Brain microvascular endothelial cell (primary cell): ENCODE data around the gene PCSK1.

Source experiments
- DNase-seq: peaks from one replicate; pipeline ENCODE4 v3.0.0-alpha.2; 2020
- H3K27ac ChIP-seq: fragments of 250-450 bp; sonication (Bioruptor Pico); 2 replicates; pipeline ENCODE4 v1.5.1; 2020; ENCODE audit warnings: mild to moderate bottlenecking, moderate library complexity
- H3K27me3 ChIP-seq: fragments of 250-450 bp; sonication (Bioruptor Pico); replicated peaks from 2 replicates; pipeline ENCODE4 v1.5.1; 2020; ENCODE audit warnings: mild to moderate bottlenecking
- H3K36me3 ChIP-seq: fragments of 250-450 bp; sonication (Bioruptor Pico); replicated peaks from 2 replicates; pipeline ENCODE4 v1.5.1; 2020; ENCODE audit warnings: mild to moderate bottlenecking
- H3K4me3 ChIP-seq: 2 replicates; pipeline ENCODE4 v1.5.1; 2011; ENCODE audit warnings: low read depth, mild to moderate bottlenecking, control low read depth, low read length, moderate library complexity
- in situ Hi-C: cut with HindIII; loops from 2 replicates; pipeline ENCODE4 v1.10.0; 2017; ENCODE audit warnings: low sequenced_read_pairs, low pct_ligation_motif_present
- TF ChIP-seq, protein P1 (sequence below): IDR thresholded peaks from 2 replicates; pipeline ENCODE4 v1.5.1; 2011; ENCODE audit warnings: low read depth, mild to moderate bottlenecking, moderate library complexity, low read length, control low read depth, inconsistent platforms; ENCODE audit errors: missing control alignments

The PCSK1 gene

GRCh38 chr5:96432216-96433065 lies 607 bp downstream of the PCSK1 start:
- no peaks in the 10 kb centered on the region for H3K36me3 ChIP-seq
- TF ChIP-seq, protein P1, sequence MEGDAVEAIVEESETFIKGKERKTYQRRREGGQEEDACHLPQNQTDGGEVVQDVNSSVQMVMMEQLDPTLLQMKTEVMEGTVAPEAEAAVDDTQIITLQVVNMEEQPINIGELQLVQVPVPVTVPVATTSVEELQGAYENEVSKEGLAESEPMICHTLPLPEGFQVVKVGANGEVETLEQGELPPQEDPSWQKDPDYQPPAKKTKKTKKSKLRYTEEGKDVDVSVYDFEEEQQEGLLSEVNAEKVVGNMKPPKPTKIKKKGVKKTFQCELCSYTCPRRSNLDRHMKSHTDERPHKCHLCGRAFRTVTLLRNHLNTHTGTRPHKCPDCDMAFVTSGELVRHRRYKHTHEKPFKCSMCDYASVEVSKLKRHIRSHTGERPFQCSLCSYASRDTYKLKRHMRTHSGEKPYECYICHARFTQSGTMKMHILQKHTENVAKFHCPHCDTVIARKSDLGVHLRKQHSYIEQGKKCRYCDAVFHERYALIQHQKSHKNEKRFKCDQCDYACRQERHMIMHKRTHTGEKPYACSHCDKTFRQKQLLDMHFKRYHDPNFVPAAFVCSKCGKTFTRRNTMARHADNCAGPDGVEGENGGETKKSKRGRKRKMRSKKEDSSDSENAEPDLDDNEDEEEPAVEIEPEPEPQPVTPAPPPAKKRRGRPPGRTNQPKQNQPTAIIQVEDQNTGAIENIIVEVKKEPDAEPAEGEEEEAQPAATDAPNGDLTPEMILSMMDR: no peak
- no peak for DNase-seq
- peak overlapping the region; percentile 24 for H3K4me3 ChIP-seq
- in situ Hi-C loops: no loop called here
- H3K27ac ChIP-seq: no peak overlapping the region
- H3K27me3 ChIP-seq: peaks cover 21% of the 10 kb centered on the region

DNA sequence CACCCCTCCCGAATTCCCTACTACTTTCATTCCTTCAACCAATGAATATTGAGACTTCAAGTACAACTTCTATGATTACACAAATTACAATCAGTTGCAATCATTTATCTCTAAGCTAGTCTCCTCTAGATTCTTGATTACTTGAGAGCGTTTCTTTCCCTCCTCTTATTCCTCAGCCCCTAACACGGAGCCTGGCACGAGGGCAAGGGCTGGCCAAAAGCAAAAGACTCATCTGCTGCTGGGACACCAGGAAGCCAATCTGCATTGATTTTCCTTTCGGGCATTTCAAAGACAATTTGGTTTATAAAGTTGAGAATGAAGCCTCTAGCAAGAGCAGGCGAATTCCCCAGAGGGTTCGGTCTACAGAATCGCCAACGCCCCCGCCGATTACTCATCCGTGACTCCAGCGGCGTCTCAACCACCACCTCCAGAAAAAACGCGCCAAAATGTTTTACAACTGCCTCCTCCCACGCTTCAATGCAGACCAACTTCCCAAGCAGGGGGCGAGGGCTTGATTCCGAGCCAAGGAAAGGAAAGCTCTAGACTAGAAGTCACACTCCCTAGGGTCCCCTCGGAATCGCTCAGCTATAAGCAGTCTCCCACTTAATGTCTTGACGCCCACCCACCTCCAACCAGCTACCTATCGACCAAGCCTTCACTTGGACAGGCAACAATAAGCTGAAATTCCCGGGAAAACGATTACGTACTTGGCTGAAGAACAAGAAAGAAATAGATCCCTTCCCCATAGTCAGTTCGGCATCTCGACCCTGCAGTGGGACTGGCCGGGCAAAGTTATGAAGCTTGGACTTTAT lies 1.5 kb downstream of the PCSK1 start:
- peak; percentile 77 for DNase-seq
- TF ChIP-seq, protein P1: no peak
- Histone ChIP-seq H3K27ac (no peak overlapping the region), H3K27me3 (peaks cover 18% of the 10 kb centered on the region), H3K36me3 (no peaks in the 10 kb centered on the region), H3K4me3 (peak overlapping the region; percentile 24)
- in situ Hi-C loops: no loop called here

DNA sequence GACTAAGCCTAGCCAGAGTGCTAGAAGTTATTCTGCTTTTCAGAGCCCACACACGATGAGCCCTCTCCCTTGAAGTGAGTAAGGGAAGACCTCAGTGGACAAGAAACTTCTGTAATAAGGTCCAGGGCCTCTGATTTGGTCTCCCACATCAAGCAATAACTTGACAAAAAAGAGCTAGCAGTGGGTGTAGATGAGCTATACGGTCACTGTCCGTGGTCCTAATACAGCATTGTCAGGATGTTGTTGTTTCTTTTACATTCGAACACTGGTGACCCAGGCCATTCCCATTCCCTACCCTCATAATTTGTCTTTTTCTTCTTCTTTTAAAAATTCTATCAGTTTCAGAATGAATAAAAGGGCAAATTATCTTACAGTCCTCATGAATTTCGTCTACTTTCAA lies 5.2 kb downstream of the PCSK1 start:
- DNase-seq: peak; percentile 30
- no peaks in the 10 kb centered on the region for H3K36me3 ChIP-seq
- H3K27me3 ChIP-seq: peaks cover 11% of the 10 kb centered on the region
- no peak overlapping the region for H3K27ac ChIP-seq
- in situ Hi-C loops: no loop called here
- TF ChIP-seq, protein P1: no peak
- H3K4me3 ChIP-seq: no peak overlapping the region

DNA sequence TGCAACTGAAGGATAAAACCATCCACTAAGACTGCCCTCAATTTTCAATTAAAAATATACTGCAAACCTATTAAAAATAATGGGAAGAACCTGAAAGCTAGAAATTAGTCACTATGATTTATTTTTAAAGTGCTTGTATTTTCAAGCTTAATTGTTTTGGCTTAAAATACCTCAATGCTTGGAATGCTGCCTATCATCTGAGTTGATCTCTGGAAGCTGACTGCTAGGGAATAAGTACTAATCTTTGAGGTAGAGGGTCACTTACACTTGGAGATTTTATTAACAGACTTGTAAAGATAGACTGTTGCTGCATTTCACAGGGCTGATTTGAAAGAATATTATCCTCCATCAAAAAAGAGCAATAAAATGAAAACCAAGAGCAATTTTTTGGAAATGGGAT lies 6.2 kb downstream of the PCSK1 start:
- TF ChIP-seq, protein P1: no peak
- Histone ChIP-seq H3K36me3 (no peaks in the 10 kb centered on the region), H3K27me3 (peaks cover 2% of the 10 kb centered on the region), H3K27ac (no peak overlapping the region), H3K4me3 (no peak overlapping the region)
- no peak for DNase-seq
- in situ Hi-C loops: no loop called here

DNA sequence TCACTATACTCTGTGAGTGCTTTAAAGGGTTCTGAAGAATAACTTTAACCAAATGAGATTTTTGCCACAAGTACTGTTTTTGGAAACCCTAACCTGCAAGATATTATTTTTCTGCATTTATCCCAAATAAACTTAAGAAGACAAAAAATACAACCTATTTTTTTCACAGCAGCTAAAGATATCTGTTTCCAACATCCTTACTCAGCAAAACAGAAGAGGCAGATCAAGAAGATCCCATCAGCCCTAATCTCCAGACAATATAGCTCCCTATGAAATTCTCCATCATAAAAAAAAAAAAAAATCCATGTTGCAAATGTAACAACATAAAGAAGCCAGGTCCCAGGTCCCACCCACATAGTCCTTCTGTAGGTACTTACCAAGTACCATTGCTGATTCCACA lies 7.6 kb downstream of the PCSK1 start:
- no peaks in the 10 kb centered on the region for H3K27me3 ChIP-seq
- no peaks in the 10 kb centered on the region for H3K36me3 ChIP-seq
- no peak overlapping the region for H3K27ac ChIP-seq

More for the DNA sequence above, 7.6 kb downstream of the PCSK1 start:
- in situ Hi-C loops: no loop called here
- TF ChIP-seq, protein P1: no peak
- no peak overlapping the region for H3K4me3 ChIP-seq
- DNase-seq: no peak
